Loucy (cell line): Measurements from ENCODE around the gene TLK1.

Source experiments
- CTCF ChIP-seq: fragments of 200-600 bp; sonication (generic); conservative IDR thresholded peaks from 2 replicates; pipeline ENCODE4 v1.5.1; 2014; ENCODE audit warnings: mild to moderate bottlenecking, antibody characterized with exemption, low read length
- EZH2phosphoT487 ChIP-seq: fragments of 200-600 bp; IDR thresholded peaks from 2 replicates; pipeline ENCODE4 v1.6.1; 2018; ENCODE audit warnings: antibody characterized with exemption, mild to moderate bottlenecking, moderate library complexity, borderline replicate concordance

GRCh38 chr2:171201271-171201670 lies 40.6 kb upstream of the TLK1 start:
- TF ChIP-seq CTCF (no peak), EZH2phosphoT487 (no peak)
